Left ventricle myocardium inferior (tissue), 1 donor: ENCODE measurements around the gene HIPK3. TPM values are rescaled to one million over a fixed set of nuclear protein-coding genes. Genes with fewer than 3 reads are reported as not detected.

Experiments
- DNase-seq: peaks from one replicate; pipeline ENCODE4 v3.0.0-alpha.2; 2020
- H3K27ac ChIP-seq: fragments of 200-600 bp; replicated peaks from 2 replicates; pipeline ENCODE4 v1.8.0; 2021
- H3K27me3 ChIP-seq: fragments of 200-600 bp; 2 replicates; pipeline ENCODE4 v1.8.0; 2021; ENCODE audit warnings: low read depth
- H3K36me3 ChIP-seq: fragments of 200-600 bp; 2 replicates; pipeline ENCODE4 v1.8.0; 2021
- H3K4me1 ChIP-seq: fragments of 200-600 bp; 2 replicates; pipeline ENCODE4 v1.8.0; 2021
- H3K4me3 ChIP-seq: fragments of 200-600 bp; 2 replicates; pipeline ENCODE4 v1.8.0; 2021; ENCODE audit warnings: mild to moderate bottlenecking, moderate library complexity
- H3K9me3 ChIP-seq: fragments of 200-600 bp; replicated peaks from 2 replicates; pipeline ENCODE4 v1.8.0; 2021
- CTCF ChIP-seq: fragments of 200-600 bp; IDR thresholded peaks from 2 replicates; pipeline ENCODE4 v1.8.0; 2021; ENCODE audit warnings: antibody characterized with exemption, mild to moderate bottlenecking, borderline replicate concordance
- intact Hi-C: fragments of 100-400 bp; cut with micrococcal nuclease; formaldehyde crosslinking; loops from one replicate; pipeline ENCODE4 v1.11.0; 2022
- long read RNA-seq: library from polyadenylated mRNA; unstranded; transcript quantifications from one replicate; pipeline ENCODE4 v2.0.0, GENCODE V29; 2021
- total RNA-seq: library from RNA; stranded (reverse); fragmentation: NEBNext Ultra II Directional; extraction: Animal tissue kit (Norgen Biotek cat#: 25700); gene quantifications from one replicate; pipeline ENCODE4 v1.2.1, GENCODE V29; 2021
- donor health status: DM: no; HTN: yes; CAD: no; lungs with severe emphysema.

Gene HIPK3
- total RNA-seq: 247 TPM
- long read RNA-seq, full-length matches to known transcripts: 10 of 76 reads
- long read RNA-seq, partial matches to known transcripts: 62 of 76 reads
- long read RNA-seq, other reads (novel, unspliced or antisense): 4 of 76 reads

- intact Hi-C loops: loop anchor here (5.0 to 10.0 kb wide), 2 partner anchors 70 to 93 kb away; partner anchors contain the start of gene CSTF3
- DNase-seq: peak; percentile 87
- Histone ChIP-seq H3K4me1 (peaks cover 57% of the 10 kb centered on the region), H3K27ac (peak within 1 kb of the TSS; percentile 100), H3K9me3 (no peaks in the 10 kb centered on the region), H3K36me3 (no peaks in the 10 kb centered on the region), H3K27me3 (no peaks in the 10 kb centered on the region), H3K4me3 (peak within 1 kb of the TSS; percentile 98)
- TF ChIP-seq CTCF: peak; percentile 59
These were observed at the start of gene HIPK3 for GRCh38 chr11:33257160-33257896. HIPK3 (plus strand) TSS chr11:33257381.

- H3K4me3 ChIP-seq: no peak overlapping the region
- no peaks in the 10 kb centered on the region for H3K36me3 ChIP-seq
- H3K9me3 ChIP-seq: no peaks in the 10 kb centered on the region
- H3K4me1 ChIP-seq: peaks cover 10% of the 10 kb centered on the region
- no peaks in the 10 kb centered on the region for H3K27me3 ChIP-seq
- peak overlapping the region; percentile 50 for H3K27ac ChIP-seq
- DNase-seq: peak; percentile 18
- TF ChIP-seq CTCF: no peak
- intact Hi-C loops: no loop called here
These were observed 49.7 kb upstream of the HIPK3 start for GRCh38 chr11:33207408-33207985.

- TF ChIP-seq CTCF: no peak
- peaks cover 10% of the 10 kb centered on the region for H3K4me1 ChIP-seq
- peak overlapping the region; percentile 50 for H3K27ac ChIP-seq
- no peaks in the 10 kb centered on the region for H3K9me3 ChIP-seq
- H3K4me3 ChIP-seq: no peak overlapping the region
- DNase-seq: no peak
- no peaks in the 10 kb centered on the region for H3K36me3 ChIP-seq
- no peaks in the 10 kb centered on the region for H3K27me3 ChIP-seq
- intact Hi-C loops: no loop called here
These were observed 49.0 kb upstream of the HIPK3 start for GRCh38 chr11:33208150-33208549.

- no peaks in the 10 kb centered on the region for H3K9me3 ChIP-seq
- no peak for DNase-seq
- TF ChIP-seq CTCF: no peak
- intact Hi-C loops: no loop called here
- no peak overlapping the region for H3K27ac ChIP-seq
- no peaks in the 10 kb centered on the region for H3K36me3 ChIP-seq
- H3K4me3 ChIP-seq: no peak overlapping the region
- H3K27me3 ChIP-seq: no peaks in the 10 kb centered on the region
- H3K4me1 ChIP-seq: peaks cover 10% of the 10 kb centered on the region
These were observed 46.0 kb upstream of the HIPK3 start for GRCh38 chr11:33211153-33211552.

GRCh38 chr11:33211580-33211979 is 45.6 kb upstream of the HIPK3 start:
- intact Hi-C loops: no loop called here
- H3K4me3 ChIP-seq: no peak overlapping the region
- peaks cover 10% of the 10 kb centered on the region for H3K4me1 ChIP-seq
- TF ChIP-seq CTCF: no peak
- H3K36me3 ChIP-seq: no peaks in the 10 kb centered on the region
- no peak for DNase-seq
- H3K27ac ChIP-seq: no peak overlapping the region
- H3K9me3 ChIP-seq: no peaks in the 10 kb centered on the region
- no peaks in the 10 kb centered on the region for H3K27me3 ChIP-seq
